ENCODE data around the gene AATK.

Gene AATK

DNA sequence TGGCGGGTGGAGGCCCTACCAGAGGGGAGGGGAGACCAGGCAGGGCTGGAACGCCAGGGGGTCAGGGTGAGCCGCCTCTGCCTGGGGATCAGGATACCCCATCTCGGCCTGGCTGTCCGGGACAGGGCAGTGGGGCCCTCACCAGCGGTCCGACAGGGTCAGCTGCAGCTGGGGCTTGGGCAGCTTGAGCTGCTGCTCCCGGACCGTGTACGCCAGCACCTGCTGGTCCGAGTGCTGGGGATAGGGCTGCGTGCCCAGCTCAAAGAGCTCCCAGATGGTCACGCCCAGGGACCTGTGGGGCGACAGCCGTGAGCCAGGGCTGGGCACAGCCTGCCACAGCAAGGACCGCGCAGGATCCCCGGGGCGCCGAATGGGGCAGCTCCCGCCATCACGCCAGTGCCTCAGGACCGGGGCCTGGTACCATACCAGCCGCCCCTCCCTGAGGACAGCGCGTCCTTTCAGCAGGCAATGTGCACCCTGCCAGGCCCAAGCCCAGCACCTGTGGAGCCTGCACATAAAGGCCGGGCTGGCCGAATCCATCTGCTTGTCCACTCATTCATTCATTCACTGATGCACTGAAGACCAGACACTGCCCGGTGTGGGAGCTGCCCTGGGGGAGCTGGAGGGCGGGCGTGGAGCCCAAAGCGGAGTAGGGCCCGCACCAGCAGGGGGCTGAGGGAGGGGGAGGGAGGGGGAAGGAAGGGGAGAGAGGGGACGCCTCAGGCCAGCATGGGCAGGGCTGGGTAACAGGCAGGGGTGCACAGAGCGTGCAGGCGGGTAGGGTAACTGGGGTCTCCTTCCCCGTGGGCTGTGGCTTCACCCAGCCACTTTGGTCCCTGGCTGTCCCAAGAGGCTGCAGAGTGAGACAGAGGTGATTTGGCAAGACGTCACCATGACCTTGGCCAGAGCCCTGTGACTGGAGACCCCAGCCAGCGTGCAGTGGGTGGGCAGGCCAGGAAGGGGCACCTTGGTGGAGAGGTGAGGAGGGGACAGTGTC, 42.7 kb downstream of the AATK start:
- TF ChIP-seq ZNF274 (IDR thresholded peaks at IDR 0.05; ENCODE audit: low read depth, low read length): no peak
- H3K4me3 ChIP-seq (ENCODE audit: low read length): no peak overlapping the region

DNA sequence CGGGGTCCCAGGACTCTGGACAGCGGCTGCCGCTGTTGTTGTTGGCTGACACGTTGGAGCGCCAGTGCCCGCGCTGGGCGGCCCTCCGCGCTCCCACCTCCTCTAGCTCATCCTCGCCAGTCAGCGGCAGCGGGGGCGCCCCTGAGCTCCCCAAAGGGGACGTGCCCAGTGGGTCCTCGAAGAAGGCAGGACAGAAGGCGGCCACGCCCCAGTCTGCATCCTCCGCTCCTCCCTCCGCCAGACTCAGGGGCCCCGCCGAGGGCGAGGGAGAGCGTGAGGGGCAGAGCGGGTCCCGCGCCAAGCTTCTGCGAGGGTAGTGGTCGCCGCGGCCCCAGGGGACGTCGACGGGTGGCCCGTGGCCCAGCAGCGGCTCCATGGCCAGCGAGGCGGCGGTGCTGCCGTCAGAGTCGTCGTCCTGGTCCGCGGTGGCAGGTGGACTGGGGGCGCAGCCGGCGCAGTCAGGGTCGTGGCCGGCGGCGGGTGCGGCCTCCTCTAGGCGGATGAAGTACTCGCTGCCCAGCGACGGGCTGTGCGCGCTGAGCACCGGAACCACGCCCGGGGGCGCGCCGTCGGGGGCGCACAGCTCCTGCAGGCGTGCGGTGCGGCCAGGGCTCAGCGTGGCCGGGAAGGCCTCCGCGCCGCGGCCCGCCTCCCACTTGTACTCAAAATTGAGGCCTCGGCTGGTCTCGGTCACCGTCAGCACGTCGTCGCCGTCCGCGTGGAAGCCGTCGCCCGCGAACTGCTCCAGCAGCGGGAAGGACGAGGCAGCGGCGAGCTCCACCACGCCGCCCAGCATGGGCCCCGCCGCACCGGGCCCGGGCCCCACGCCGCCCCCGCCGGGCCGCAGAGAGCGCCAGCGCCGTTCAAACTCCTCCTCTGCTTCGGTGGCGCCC, 43.9 kb downstream of the AATK start:
- TF ChIP-seq ZNF274 (IDR thresholded peaks at IDR 0.05; ENCODE audit: low read depth, low read length): no peak
- no peak overlapping the region for H3K4me3 ChIP-seq (ENCODE audit: low read length)

DNA sequence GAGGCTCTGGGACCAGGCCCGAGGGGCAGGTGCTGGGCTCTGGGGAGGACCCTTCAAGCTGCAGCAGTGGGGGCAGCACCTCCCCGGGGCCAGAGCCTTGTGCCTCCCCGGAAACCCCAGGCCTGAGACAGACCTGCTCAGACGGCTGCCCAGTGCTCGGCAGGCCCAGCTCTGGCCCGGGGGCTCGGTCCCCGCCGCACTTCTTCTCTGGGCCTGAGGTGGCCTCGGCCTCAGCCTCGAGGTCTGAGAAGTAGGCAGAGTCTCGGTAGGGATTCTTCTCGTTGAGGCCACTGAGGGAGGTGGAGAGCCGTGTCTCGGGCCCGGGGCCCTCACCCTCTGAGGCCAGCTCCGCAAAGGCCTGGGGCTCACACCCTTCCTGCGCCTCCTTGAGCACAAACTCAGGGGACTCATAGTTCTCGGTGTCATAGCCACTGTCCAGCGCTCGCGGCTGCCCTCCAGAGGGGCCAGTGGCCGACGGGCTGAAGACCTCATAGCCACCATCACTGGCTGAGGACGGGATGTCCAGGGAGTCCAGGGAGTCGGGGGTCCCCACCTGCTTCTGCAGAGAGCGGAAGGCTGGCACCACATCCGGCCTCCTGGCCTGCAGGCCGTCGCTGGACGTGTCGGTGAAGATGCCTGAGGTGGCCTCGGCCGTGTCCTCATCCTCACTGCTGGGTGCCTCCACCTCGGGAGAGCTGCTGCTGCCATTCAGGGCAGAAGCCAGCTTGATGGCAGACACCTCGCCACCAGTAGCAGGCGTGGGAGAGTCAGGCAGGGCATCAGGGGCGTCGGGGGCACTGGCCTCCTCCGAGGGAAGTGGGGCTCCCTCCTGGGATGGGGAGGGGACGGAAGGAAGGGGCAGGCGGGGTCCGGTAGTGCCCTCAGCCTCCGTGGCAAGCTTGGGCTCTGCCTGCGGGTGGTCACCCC, 45.1 kb downstream of the AATK start:
- no peak overlapping the region for H3K4me3 ChIP-seq (ENCODE audit: low read length)
- TF ChIP-seq ZNF274 (IDR thresholded peaks at IDR 0.05; ENCODE audit: low read depth, low read length): no peak

DNA sequence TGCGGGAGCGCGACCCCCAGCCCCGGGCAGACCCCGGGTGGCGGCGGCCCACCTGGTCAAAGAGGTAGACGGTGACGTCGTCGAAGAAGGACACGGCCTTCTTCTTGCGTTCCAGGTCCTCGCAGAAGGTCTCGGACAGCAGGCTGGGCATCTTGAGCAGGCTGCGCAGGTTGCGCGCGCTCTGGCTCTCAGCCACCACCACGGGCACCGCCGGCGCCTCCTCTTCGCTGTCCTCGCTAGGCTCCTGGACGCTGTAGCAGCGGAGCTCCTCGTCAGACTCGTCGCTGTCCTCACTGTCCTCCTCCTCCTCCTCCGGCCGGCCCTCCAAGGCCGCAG, 45.9 kb downstream of the AATK start:
- no peak overlapping the region for H3K4me3 ChIP-seq (ENCODE audit: low read length)

GRCh38 chr17:81119223-81120148, 46.5 kb downstream of the AATK start:
- TF ChIP-seq ZNF274 (IDR thresholded peaks at IDR 0.05; ENCODE audit: low read depth, low read length): no peak
- H3K4me3 ChIP-seq (ENCODE audit: low read length): peak overlapping the region; percentile 36; the same call in 1 of the 2 replicates

More for the DNA sequence above, 45.9 kb downstream of the AATK start:
- no peak for TF ChIP-seq ZNF274 (IDR thresholded peaks at IDR 0.05; ENCODE audit: low read depth, low read length)

DNA sequence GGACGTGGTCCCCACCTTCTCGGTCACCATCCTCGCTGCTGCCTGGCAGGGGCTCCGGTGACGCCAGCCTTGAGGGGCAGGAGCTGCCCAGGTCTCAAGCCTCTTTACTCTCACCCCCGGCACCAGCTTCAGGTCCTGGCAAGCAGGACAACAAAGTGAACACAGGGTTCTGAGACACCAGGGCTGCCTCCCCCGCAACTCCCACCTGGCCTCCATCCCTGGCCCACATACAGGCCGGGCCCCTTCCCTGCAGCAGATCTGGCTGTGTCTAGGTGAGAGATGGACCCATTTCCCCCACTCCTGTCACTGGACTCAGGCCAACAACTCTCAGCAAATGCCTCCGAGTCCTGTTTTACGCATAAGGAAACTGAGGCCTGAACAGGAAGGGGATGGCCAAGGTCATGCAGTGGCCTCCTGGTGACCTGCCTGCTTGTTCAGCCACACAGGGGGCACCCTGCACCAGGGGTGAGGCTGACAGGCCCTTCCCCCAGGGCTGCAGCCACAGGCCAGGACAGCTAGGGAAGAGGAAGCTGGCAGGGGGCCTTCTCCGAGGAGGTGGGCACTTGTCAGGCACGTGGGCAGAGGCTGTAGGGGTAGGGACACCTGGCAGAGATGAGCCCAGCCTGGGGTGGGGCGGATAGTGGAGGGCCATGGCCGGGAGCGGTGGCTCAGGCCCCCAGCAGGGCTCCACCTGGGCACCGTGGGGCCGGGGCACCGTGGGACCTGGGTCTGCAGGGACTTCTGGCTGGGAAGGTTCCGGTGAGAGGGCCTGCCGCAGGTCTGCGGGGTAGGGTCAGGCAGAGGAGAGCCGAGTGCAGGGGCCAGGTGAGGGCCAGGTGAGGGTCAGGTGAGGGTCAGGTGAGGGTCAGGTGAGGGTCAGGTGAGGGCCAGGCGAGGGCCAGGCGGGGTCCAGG, 47.5 kb downstream of the AATK start:
- no peak overlapping the region for H3K4me3 ChIP-seq (ENCODE audit: low read length)
- TF ChIP-seq ZNF274 (IDR thresholded peaks at IDR 0.05; ENCODE audit: low read depth, low read length): no peak

DNA sequence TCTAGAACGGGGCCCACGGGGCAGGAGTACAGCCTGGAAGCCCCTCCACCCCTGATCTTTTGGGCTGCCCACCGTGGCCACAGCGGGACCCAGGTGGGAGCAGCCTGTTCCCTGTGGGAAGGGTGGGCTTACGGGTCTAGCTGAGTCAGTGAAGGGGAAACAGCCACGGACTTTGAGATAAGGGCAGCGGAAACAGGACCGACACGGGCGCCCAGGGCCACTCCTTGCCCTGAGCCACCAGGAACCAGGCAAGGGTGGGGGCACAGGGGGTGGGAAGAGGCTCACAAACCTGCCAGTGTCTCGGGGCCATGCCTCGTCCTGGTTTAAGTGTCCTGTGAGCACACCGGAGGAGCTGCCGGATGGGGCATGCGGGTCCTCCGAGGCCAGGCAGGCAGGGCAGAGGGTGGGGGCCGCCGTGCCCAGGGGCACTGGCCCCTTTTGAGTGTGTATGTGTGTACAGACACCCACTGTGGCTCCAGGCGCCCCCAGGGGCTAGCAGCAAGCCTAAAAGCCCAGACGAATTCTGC, 48.3 kb downstream of the AATK start:
- no peak for TF ChIP-seq ZNF274 (IDR thresholded peaks at IDR 0.05; ENCODE audit: low read depth, low read length)
- H3K4me3 ChIP-seq (ENCODE audit: low read length): no peak overlapping the region

DNA sequence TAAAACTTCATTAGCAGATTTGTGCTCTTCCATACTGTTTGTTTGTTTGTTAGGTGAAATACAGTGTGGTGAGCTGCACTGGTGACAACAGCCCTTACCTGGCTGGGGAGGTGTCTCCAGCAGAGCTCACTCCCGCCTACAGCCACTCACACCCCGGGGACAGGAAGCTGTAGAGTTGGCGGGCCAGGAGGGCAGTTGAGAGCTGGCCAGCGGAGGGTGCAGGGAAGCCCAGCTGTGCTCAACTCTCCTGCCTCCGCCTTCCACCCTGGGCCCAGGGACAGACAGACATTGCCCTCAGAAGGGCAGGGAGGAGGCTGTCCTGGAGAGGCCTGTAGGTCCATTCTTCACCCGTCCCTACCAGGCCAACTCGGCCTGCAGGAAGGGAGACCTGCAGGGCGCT, 49.3 kb downstream of the AATK start:
- H3K4me3 ChIP-seq (ENCODE audit: low read length): no peak overlapping the region
- TF ChIP-seq ZNF274 (IDR thresholded peaks at IDR 0.05; ENCODE audit: low read depth, low read length): no peak

DNA sequence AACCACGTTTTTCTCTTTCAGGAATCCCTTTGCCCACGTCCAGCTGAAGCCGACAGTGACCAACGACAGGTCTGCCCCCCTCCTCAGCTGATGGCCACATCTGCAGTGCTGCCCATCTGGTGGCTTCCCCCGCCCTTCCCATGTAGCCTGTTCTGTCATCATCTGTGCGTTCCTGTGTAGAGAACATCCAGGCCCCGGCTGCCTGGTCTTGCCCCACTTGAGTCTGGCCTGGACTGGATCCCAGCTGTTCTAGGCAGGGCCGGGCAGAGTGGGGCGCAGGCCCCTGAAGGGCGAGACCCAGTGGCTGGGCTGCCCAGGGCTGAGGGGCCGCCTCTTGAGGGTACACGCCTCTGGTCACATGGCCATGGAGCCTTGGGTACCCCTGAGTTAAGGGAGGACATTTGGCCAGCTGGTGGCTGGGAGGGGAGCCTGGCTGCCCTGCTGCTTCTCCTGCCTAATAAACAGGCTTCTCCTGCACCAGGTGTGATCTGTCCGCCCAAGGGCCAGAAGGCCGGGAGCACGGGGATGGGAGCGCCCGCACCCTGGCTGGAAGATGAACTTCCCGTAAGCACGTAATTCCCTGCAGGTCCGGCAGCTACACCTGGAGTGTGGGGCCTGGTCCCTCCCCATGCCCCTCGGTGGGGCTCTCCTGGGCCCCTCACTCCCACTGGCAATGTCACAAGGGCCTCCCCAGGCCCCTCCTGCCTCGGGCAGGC, 50.1 kb downstream of the AATK start:
- TF ChIP-seq ZNF274 (IDR thresholded peaks at IDR 0.05; ENCODE audit: low read depth, low read length): no peak
- H3K4me3 ChIP-seq (ENCODE audit: low read length): no peak overlapping the region

- no peak overlapping the region for H3K4me3 ChIP-seq (ENCODE audit: low read length)
- no peak for TF ChIP-seq ZNF274 (IDR thresholded peaks at IDR 0.05; ENCODE audit: low read depth, low read length)
Observed at GRCh38 chr17:81115219-81115618, 50.8 kb downstream of the AATK start.

All from GM08714 (cell line).